ENCODE results near the gene CTNNAL1.

DNA sequence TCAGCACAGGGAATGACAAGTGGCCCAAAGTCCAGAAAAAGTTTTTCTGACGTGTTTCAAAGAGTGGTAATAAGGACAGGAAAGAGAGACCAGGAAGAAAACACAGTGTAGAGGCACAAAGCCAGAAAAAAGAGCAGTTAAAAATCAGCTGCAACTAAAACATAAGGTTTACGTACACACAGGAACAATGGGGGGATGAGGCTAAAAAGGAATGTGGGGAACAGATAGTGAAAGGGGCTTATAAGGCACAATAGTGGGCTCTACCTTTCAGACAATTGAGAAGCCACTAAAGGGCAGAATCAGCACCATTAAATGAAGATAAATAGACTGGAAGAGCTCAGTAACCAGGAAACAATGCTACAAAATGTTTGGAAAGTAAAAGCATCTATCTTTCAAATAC lies 84.9 kb downstream of the CTNNAL1 start:
- TF ChIP-seq POLR2AphosphoS5 (IDR thresholded peaks at IDR 0.05) (no peak), TAF1 (IDR thresholded peaks at IDR 0.05; ENCODE audit: low read depth) (no peak), EZH2 (IDR thresholded peaks at IDR 0.05; ENCODE audit: borderline replicate concordance, insufficient read depth, low read length, poor library complexity, severe bottlenecking) (no peak), EP300 (conservative IDR thresholded peaks at IDR 0.05; ENCODE audit: poor library complexity, severe bottlenecking) (no peak)
- TF ChIP-seq, protein P1, sequence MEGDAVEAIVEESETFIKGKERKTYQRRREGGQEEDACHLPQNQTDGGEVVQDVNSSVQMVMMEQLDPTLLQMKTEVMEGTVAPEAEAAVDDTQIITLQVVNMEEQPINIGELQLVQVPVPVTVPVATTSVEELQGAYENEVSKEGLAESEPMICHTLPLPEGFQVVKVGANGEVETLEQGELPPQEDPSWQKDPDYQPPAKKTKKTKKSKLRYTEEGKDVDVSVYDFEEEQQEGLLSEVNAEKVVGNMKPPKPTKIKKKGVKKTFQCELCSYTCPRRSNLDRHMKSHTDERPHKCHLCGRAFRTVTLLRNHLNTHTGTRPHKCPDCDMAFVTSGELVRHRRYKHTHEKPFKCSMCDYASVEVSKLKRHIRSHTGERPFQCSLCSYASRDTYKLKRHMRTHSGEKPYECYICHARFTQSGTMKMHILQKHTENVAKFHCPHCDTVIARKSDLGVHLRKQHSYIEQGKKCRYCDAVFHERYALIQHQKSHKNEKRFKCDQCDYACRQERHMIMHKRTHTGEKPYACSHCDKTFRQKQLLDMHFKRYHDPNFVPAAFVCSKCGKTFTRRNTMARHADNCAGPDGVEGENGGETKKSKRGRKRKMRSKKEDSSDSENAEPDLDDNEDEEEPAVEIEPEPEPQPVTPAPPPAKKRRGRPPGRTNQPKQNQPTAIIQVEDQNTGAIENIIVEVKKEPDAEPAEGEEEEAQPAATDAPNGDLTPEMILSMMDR (IDR thresholded peaks at IDR 0.05; ENCODE audit: poor library complexity, severe bottlenecking): no peak
- TF ChIP-seq, protein P2, sequence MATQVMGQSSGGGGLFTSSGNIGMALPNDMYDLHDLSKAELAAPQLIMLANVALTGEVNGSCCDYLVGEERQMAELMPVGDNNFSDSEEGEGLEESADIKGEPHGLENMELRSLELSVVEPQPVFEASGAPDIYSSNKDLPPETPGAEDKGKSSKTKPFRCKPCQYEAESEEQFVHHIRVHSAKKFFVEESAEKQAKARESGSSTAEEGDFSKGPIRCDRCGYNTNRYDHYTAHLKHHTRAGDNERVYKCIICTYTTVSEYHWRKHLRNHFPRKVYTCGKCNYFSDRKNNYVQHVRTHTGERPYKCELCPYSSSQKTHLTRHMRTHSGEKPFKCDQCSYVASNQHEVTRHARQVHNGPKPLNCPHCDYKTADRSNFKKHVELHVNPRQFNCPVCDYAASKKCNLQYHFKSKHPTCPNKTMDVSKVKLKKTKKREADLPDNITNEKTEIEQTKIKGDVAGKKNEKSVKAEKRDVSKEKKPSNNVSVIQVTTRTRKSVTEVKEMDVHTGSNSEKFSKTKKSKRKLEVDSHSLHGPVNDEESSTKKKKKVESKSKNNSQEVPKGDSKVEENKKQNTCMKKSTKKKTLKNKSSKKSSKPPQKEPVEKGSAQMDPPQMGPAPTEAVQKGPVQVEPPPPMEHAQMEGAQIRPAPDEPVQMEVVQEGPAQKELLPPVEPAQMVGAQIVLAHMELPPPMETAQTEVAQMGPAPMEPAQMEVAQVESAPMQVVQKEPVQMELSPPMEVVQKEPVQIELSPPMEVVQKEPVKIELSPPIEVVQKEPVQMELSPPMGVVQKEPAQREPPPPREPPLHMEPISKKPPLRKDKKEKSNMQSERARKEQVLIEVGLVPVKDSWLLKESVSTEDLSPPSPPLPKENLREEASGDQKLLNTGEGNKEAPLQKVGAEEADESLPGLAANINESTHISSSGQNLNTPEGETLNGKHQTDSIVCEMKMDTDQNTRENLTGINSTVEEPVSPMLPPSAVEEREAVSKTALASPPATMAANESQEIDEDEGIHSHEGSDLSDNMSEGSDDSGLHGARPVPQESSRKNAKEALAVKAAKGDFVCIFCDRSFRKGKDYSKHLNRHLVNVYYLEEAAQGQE (IDR thresholded peaks at IDR 0.05; ENCODE audit: borderline replicate concordance): no peak
